BE2C (cell line): ENCODE data around the gene GPR62.

Experiments
- DNase-seq: peaks from one replicate; pipeline ENCODE4 v3.0.0-alpha.2; 2020
- H3K27me3 ChIP-seq: fragments of 250-450 bp; sonication (Bioruptor Pico); 2 replicates; pipeline ENCODE4 v1.5.1; 2020; ENCODE audit warnings: mild to moderate bottlenecking
- H3K36me3 ChIP-seq: fragments of 250-450 bp; sonication (Bioruptor Pico); 2 replicates; pipeline ENCODE4 v1.5.1; 2020; ENCODE audit warnings: mild to moderate bottlenecking
- H3K4me1 ChIP-seq: fragments of 250-450 bp; sonication (Bioruptor Pico); 2 replicates; pipeline ENCODE4 v1.5.1; 2020
- H3K4me3 ChIP-seq: 2 replicates; pipeline ENCODE4 v1.5.1; 2011; ENCODE audit warnings: low read depth, low read length
- H3K9me3 ChIP-seq: fragments of 250-450 bp; sonication (Bioruptor Pico); 2 replicates; pipeline ENCODE4 v1.5.1; 2020
- TF ChIP-seq, protein P1 (sequence below): IDR thresholded peaks from 2 replicates; pipeline ENCODE4 v1.5.1; 2012; ENCODE audit warnings: mild to moderate bottlenecking, low read depth, low read length

Gene GPR62

GRCh38 chr3:51933471-51934138 is 21.6 kb upstream of the GPR62 start:
- no peak for DNase-seq

DNA sequence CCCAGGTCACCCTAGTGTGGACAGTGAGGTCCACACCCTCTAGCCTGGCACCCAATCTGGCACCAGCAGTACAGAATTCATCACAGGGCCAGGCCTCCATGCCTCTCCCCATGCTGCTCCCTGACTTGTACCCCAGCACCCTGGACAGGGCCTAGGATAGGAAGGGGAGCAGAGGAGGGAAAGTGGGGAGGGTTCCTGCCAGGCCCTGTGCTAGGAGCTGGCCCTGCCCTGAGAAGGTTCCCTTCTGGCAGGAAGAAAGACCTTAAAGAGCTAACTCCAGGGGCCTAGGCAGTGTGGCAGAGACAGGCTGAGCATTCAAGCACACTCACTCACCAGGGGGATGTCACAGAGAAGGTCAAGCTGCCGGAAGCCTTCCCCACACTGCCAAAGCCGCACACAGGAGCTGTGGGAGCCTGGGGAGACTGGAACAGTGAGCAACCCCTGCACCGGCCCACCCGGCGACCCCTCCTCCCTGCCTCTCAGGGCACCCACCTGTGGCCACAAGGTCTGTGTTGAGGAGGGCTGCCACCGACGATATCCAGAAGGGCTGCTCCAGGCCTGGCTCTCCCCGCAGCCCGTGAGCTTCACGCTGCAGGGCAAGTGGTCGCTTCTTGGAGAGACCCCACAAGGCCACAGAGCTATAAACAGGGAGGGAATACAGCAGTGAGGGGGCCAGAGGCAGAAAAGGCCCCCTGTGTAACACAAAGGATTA is 20.9 kb upstream of the GPR62 start:
- no peak overlapping the region for H3K4me3 ChIP-seq
- H3K9me3 ChIP-seq, result no peaks in the 10 kb centered on the region
- no peaks in the 10 kb centered on the region for H3K27me3 ChIP-seq
- H3K4me1 ChIP-seq, result no peaks in the 10 kb centered on the region
- peaks cover 22% of the 10 kb centered on the region for H3K36me3 ChIP-seq
- TF ChIP-seq, protein P1, sequence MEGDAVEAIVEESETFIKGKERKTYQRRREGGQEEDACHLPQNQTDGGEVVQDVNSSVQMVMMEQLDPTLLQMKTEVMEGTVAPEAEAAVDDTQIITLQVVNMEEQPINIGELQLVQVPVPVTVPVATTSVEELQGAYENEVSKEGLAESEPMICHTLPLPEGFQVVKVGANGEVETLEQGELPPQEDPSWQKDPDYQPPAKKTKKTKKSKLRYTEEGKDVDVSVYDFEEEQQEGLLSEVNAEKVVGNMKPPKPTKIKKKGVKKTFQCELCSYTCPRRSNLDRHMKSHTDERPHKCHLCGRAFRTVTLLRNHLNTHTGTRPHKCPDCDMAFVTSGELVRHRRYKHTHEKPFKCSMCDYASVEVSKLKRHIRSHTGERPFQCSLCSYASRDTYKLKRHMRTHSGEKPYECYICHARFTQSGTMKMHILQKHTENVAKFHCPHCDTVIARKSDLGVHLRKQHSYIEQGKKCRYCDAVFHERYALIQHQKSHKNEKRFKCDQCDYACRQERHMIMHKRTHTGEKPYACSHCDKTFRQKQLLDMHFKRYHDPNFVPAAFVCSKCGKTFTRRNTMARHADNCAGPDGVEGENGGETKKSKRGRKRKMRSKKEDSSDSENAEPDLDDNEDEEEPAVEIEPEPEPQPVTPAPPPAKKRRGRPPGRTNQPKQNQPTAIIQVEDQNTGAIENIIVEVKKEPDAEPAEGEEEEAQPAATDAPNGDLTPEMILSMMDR, result no peak
- no peak for DNase-seq

More at GRCh38 chr3:51933471-51934138, 21.6 kb upstream of the GPR62 start:
- no peak overlapping the region for H3K4me3 ChIP-seq
- H3K27me3 ChIP-seq, result no peaks in the 10 kb centered on the region
- H3K4me1 ChIP-seq, result no peaks in the 10 kb centered on the region
- peaks cover 19% of the 10 kb centered on the region for H3K36me3 ChIP-seq
- H3K9me3 ChIP-seq, result no peaks in the 10 kb centered on the region
- TF ChIP-seq, protein P1, result no peak

- Histone ChIP-seq H3K36me3 (peaks cover 23% of the 10 kb centered on the region), H3K4me3 (no peak overlapping the region), H3K27me3 (no peaks in the 10 kb centered on the region), H3K4me1 (no peaks in the 10 kb centered on the region; the same call in 1 of the 2 replicates), H3K9me3 (no peaks in the 10 kb centered on the region)
- TF ChIP-seq, protein P1, result no peak
- DNase-seq, result no peak
Observed at GRCh38 chr3:51934991-51935885, 19.9 kb upstream of the GPR62 start.

GRCh38 chr3:51935886-51936755 is 19.1 kb upstream of the GPR62 start:
- H3K9me3 ChIP-seq, result no peaks in the 10 kb centered on the region
- no peak overlapping the region for H3K4me3 ChIP-seq
- H3K27me3 ChIP-seq, result no peaks in the 10 kb centered on the region
- H3K4me1 ChIP-seq, result no peaks in the 10 kb centered on the region; the same call in 1 of the 2 replicates
- TF ChIP-seq, protein P1, result no peak
- peaks cover 23% of the 10 kb centered on the region for H3K36me3 ChIP-seq
- DNase-seq, result no peak

DNA sequence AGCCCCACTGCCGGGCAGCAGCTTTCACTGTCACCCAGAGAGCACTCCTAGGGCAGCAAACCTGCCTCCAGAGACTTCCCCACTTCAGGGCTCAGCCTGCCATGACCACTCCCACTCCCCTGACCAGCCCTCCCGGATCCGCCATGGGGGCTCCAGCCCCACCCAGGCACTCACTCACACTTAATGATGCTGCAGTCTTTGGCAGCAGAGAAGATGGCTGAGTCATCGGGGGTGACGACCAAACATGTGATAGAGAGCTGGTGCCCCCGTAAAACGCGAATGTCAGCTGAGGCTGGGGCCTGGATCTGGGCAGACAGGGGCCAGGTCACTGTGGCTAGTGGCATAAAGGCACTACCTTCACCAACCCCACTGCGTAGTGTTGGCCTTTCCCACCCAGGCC is 18.2 kb upstream of the GPR62 start:
- DNase-seq, result no peak
- H3K4me3 ChIP-seq, result no peak overlapping the region
- H3K4me1 ChIP-seq, result no peaks in the 10 kb centered on the region; the same call in 1 of the 2 replicates
- H3K27me3 ChIP-seq, result no peaks in the 10 kb centered on the region
- H3K9me3 ChIP-seq, result no peaks in the 10 kb centered on the region
- TF ChIP-seq, protein P1, result no peak
- peaks cover 23% of the 10 kb centered on the region for H3K36me3 ChIP-seq
